Measurements from ENCODE around the gene MYO15B. TPM values are rescaled to one million over a fixed set of nuclear protein-coding genes. Genes with fewer than 3 reads are reported as not detected.

MYO15B gene
- total RNA-seq, 1 experiment from 2014 or later: 30.3 TPM

DNA sequence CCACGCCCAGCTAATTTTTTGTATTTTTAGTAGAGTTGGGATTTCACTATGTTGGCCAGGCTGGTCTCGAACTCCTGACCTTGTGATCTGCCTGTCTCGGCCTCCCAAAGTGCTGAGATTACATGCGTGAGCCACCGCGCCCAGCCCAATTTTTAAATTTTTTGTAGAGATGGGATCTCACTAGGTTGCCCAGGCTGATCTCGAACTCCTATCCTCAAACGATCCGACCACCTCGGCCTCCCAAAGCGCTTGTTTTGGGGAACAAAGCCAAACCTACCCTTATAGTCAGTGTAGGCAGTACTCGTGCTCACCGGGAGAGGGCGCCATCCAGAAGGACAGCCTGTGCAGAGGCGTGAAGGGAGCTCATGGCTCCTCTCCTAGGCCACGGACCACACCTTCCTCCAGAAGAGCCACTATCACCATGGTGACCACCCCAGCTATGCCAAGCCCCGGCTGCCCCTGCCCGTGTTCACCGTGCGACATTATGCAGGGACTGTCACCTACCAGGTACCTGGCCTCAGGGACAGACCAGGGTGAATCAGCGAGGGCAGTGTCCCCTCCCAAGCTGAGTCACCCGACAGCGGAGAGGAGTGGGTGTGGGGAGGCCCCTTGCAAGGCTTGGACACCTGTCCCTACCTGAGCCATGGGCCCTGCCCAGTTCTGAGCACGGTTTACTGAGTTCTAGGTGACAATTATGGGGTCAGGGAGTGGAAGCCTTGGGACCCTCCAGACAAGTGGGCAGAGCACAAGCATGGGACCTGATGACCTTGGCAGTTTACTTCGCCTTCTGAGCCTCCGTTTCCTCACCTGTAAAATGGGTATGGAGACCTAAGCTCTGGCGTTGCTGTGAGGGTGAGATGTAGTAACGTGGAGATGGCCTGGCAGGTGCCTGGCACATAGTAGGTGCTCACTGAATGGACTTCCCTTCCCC, 13.7 kb downstream of the MYO15B start:
- peak overlapping the region in 1 of 2 experiments; percentile 30; a peak in 2 of 4 replicates for H3K4me3 ChIP-seq (replicated peaks in 1 of 2; ENCODE audit: low read depth in 1 of 2, low read length in 2 of 2)
- no peak for TF ChIP-seq SRF (IDR thresholded peaks at IDR 0.05; ENCODE audit: low read depth)
- TF ChIP-seq RAD21 (IDR thresholded peaks at IDR 0.05; ENCODE audit: low read depth): peak; percentile 87
- peak; percentile 73 for TF ChIP-seq MAX (IDR thresholded peaks at IDR 0.05)
- TF ChIP-seq EZH2phosphoT487 (IDR thresholded peaks at IDR 0.05; ENCODE audit: borderline replicate concordance): no peak
- TF ChIP-seq ELF1 (IDR thresholded peaks at IDR 0.05; ENCODE audit: borderline replicate concordance, low read depth): no peak
- peak; percentile 61 for TF ChIP-seq POLR2AphosphoS5 (IDR thresholded peaks at IDR 0.05; ENCODE audit: low read depth, low read length)
- TF ChIP-seq EGR1 (IDR thresholded peaks at IDR 0.05; ENCODE audit: low read depth): no peak; the same call in 1 of the 2 replicates
- no peak for TF ChIP-seq ATF3 (IDR thresholded peaks at IDR 0.05)
- peak; percentile 92 for TF ChIP-seq JUND (IDR thresholded peaks at IDR 0.05)
- TF ChIP-seq SP1 (IDR thresholded peaks at IDR 0.05; ENCODE audit: low read depth): peak; percentile 88
- peak; percentile 63 for TF ChIP-seq TCF7L2 (IDR thresholded peaks at IDR 0.05; ENCODE audit: borderline replicate concordance, extremely low read depth, insufficient read depth, insufficient read length)
- TF ChIP-seq SIN3A (IDR thresholded peaks at IDR 0.05; ENCODE audit: low read depth): no peak
- peak; percentile 93 for TF ChIP-seq FOSL1 (IDR thresholded peaks at IDR 0.05; ENCODE audit: low read depth)
- no peak for TF ChIP-seq POLR2A (IDR thresholded peaks at IDR 0.05; ENCODE audit: borderline replicate concordance, extremely low read depth, insufficient read depth, insufficient read length)
- TF ChIP-seq CTCF (IDR thresholded peaks at IDR 0.05 in 2 of 3, conservative IDR thresholded peaks at IDR 0.05 in 1 of 3; ENCODE audit: borderline replicate concordance in 1 of 3, insufficient read depth in 1 of 3, low read depth in 2 of 3, low read length in 2 of 3): peak; percentile 95 to 100 (median 99); a peak in 5 of 6 replicates
- no peak for TF ChIP-seq ZFX (IDR thresholded peaks at IDR 0.05)
- no peak for TF ChIP-seq ZBTB33 (IDR thresholded peaks at IDR 0.05; ENCODE audit: extremely low read depth, insufficient replicate concordance, low read length)
- peak; percentile 4 for TF ChIP-seq YY1 (IDR thresholded peaks at IDR 0.05; ENCODE audit: extremely low read depth, insufficient replicate concordance, low read depth, low read length)
- no peak for TF ChIP-seq ZNF274 (IDR thresholded peaks at IDR 0.05; ENCODE audit: low read depth, low read length)

More for the DNA sequence above, 13.7 kb downstream of the MYO15B start:
- ChIA-PET CTCF (interaction anchor here (0.5 to 4.2 kb wide), 56 partner anchors 10 to 477 kb away, joined by 3 to 73 read pairs (median 5); partner anchors contain the start of genes GALK1, ITGB4, LLGL2 and MIF4GD), POLR2A (interaction anchor here (0.6 to 1.5 kb wide), 8 partner anchors 9 to 182 kb away, joined by 3 to 9 read pairs (median 4); partner anchors contain the start of gene TSEN54), RAD21 (ENCODE audit: low non-redundant PET in 1 of 2, low total read pairs in 2 of 2, uncharacterized antibody in 2 of 2, unreplicated experiment in 2 of 2) (interaction anchor here (0.6 to 1.5 kb wide), 9 partner anchors 10 to 618 kb away, joined by 3 to 9 read pairs (median 4); partner anchors contain the start of genes SMIM5 (in 2 of the 2) and LLGL2 (in 1 of the 2))
- peak overlapping the region; percentile 33 for H3K9ac ChIP-seq (ENCODE audit: low read length)
- peak; percentile 96 for DNase-seq (ENCODE audit: low read depth, low spot score)
- H3K9me3 ChIP-seq (ENCODE audit: control insufficient read depth in 1 of 2, insufficient read depth in 1 of 2, low read depth in 1 of 2, low read length in 2 of 2): no peaks in the 10 kb centered on the region
- intact Hi-C loops (cut with micrococcal nuclease): loop anchor here (5.0 kb wide), 2 partner anchors 84 to 174 kb away; partner anchors contain the start of genes CASKIN2 and TSEN54
- ATAC-seq: peak; percentile 89
- H3K9me2 ChIP-seq (ENCODE audit: insufficient read depth): no peaks in the 10 kb centered on the region
- no peaks in the 10 kb centered on the region for H3K27me3 ChIP-seq (ENCODE audit: insufficient read depth, low read length)
- peak overlapping the region; percentile 70 for H3K4me2 ChIP-seq (ENCODE audit: low read length)
- peaks cover 15 to 51% of the 10 kb centered on the region in 2 experiments for H3K4me1 ChIP-seq (ENCODE audit: control insufficient read depth in 1 of 2, insufficient read depth in 2 of 2, low read length in 2 of 2)
- BruUV-seq (replicated peaks): no TSS peak
- H2AFZ ChIP-seq (ENCODE audit: low read depth, low read length, poor library complexity, severe bottlenecking): no peak overlapping the region
- no peaks in the 10 kb centered on the region for H3K79me2 ChIP-seq (ENCODE audit: insufficient read depth, low read length)
- H3K27ac ChIP-seq (ENCODE audit: low read depth, low read length): peak overlapping the region; percentile 2; the same call in 1 of the 2 replicates
- H3K36me3 ChIP-seq (ENCODE audit: control insufficient read depth in 1 of 2, insufficient read depth in 2 of 2, low read length in 2 of 2): no peaks in the 10 kb centered on the region
- no peaks in the 10 kb centered on the region for H4K20me1 ChIP-seq (ENCODE audit: insufficient read depth)

Data from HCT116 (cell line).